SHP77 treated with DMSO at 0.1 percent for 48 hours (cell line): ENCODE measurements around the gene NUDT22.

Experiments
- DNase-seq: peaks from one replicate; lab custom pipeline; 2025; lab: John Stamatoyannopoulos, UW

NUDT22 gene

GRCh38 chr11:64207256-64208085 lies 18.6 kb upstream of the NUDT22 start:
- DNase-seq: no peak

- no peak for DNase-seq
Measured at GRCh38 chr11:64208086-64208795, 17.8 kb upstream of the NUDT22 start.

- DNase-seq: no peak
Measured at GRCh38 chr11:64208796-64209562, 17.1 kb upstream of the NUDT22 start.

GRCh38 chr11:64209563-64209843 lies 16.6 kb upstream of the NUDT22 start:
- no peak for DNase-seq

GRCh38 chr11:64210301-64211020 lies 15.6 kb upstream of the NUDT22 start:
- no peak for DNase-seq

GRCh38 chr11:64211181-64211872 lies 14.7 kb upstream of the NUDT22 start:
- DNase-seq: no peak

GRCh38 chr11:64216879-64217278 lies 9.2 kb upstream of the NUDT22 start:
- DNase-seq: no peak

GRCh38 chr11:64218628-64219353 lies 7.3 kb upstream of the NUDT22 start:
- no peak for DNase-seq

GRCh38 chr11:64219354-64219684 lies 6.8 kb upstream of the NUDT22 start:
- DNase-seq: no peak

GRCh38 chr11:64219755-64220154 lies 6.3 kb upstream of the NUDT22 start:
- no peak for DNase-seq

GRCh38 chr11:64220271-64220670 lies 5.8 kb upstream of the NUDT22 start:
- DNase-seq: no peak

GRCh38 chr11:64220798-64221197 lies 5.3 kb upstream of the NUDT22 start:
- no peak for DNase-seq

- DNase-seq: no peak
Measured at GRCh38 chr11:64222651-64223000, 3.4 kb upstream of the NUDT22 start.

GRCh38 chr11:64223001-64223651 lies 2.9 kb upstream of the NUDT22 start:
- no peak for DNase-seq

GRCh38 chr11:64224151-64224890 lies 1.8 kb upstream of the NUDT22 start:
- DNase-seq: no peak

GRCh38 chr11:64224891-64225607 lies 1.0 kb upstream of the NUDT22 start:
- no peak for DNase-seq

GRCh38 chr11:64226507-64227051 lies 505 bp downstream of the NUDT22 start:
- peak; percentile 74 for DNase-seq

- DNase-seq: no peak
Measured at GRCh38 chr11:64227405-64227956, 1.4 kb downstream of the NUDT22 start.
